Stimulated activated CD8-positive, alpha-beta memory T cell treated with anti-CD3 and anti-CD28 coated beads, Interleukin-2, amount 100 ng/mL, for 1 hour (primary cell): ENCODE data around the gene FBXO3.
"Not testable (repeated sequence)": the region's sequence is repeated elsewhere in the genome, so short reads cannot be mapped to it uniquely, and the experiment has no call there.

Experiments
- DNase-seq, 2 donors: peaks; one replicate each; pipeline ENCODE4 v3.0.0-alpha.2; 2020; ENCODE audit warnings: low read depth in 2 of 2

Gene FBXO3, protein sequence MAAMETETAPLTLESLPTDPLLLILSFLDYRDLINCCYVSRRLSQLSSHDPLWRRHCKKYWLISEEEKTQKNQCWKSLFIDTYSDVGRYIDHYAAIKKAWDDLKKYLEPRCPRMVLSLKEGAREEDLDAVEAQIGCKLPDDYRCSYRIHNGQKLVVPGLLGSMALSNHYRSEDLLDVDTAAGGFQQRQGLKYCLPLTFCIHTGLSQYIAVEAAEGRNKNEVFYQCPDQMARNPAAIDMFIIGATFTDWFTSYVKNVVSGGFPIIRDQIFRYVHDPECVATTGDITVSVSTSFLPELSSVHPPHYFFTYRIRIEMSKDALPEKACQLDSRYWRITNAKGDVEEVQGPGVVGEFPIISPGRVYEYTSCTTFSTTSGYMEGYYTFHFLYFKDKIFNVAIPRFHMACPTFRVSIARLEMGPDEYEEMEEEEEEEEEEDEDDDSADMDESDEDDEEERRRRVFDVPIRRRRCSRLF

DNA sequence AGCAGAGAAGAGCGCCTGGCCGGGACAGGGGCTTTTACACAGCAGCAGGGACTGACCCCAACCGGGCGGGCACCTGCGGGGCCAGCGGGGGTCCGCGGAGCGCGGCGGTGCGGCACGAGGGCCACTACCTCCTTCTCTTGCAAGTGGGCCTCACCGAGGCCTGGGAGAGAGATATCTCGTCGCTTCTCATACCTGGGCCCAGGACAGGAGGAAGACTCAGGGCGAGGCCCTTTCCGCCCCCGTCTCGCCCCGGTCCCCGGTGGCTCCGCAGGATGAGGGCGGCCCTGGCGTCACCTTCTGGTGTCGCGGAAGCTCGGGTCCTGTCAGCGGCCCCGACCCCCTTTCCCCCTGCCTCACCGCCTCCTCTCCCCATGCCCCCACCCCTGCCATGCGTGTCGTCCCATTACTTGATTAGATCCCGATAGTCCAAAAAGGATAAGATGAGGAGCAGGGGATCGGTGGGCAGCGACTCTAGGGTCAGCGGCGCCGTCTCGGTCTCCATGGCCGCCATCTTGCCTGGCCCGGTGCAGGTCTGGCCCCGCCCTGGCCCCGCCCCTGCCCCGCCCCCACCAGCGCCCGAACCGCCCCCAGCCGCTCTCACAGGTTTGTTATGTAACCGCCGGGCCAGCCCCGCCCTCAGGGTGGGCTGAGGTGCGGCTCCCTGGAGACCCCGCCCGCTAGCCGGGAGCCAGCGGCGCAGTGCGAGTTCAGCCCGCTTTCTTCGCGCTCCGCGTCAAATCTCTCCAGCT lies at the start of gene FBXO3:
Gene FBXO3 (minus strand): TSS at position 534 of the 749 bp plus-strand sequence. CDS start 23 bp downstream, at position 511.
- DNase-seq: peak; percentile 67 to 79

DNA sequence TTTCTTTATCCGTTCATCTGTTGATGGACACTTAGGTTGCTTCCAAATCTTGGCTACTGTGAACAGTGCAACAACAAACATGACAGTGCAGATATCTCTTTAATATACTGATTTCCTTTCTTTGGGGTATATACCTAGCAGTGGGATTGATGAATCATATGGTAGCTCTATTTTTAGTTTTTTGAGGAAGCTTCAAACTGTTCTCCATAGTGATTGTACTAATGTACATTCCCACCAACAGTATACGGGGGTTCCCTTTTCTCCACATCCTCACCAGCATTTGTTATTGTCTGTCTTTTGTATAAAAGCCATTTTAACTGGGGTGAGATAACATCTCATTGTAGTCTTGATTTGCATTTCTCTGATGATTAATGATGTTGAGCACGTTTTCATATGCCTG lies 48.7 kb upstream of the FBXO3 start:
- DNase-seq: not testable (repeated sequence)

DNA sequence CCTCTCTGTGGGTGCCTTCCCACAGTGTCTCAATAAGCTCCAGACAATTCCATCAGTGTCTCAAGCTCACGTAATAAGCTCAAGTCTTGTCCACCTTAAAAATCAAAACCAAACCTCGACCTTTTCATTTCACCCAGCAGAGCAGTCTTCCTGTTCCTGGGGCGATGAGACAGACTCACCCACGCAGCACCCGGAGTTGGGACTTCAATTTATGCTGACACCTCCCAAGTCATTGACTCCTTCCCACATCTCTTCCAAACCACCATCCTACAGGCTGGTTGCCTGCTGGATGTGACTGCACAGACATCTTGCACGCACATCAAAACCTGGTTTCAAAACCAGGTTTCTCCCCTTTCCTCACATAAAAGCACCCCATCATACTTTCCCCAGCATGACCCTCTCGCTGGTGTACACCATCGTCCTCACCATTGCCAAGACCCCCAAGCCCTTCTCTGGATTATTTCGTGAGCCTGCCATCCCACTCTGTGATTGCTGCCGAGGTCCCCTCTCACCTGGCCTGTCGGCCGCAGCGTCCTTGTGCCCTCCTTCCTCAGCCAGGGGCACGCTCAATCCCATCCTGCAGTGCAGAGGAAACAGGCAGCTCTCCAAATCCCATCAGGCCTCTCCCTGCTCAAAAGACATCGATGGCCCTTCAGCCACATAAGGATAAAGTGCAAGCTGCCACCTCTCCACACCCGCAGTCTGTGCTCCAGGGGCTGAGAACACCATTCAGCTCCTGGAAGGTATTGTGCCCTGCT lies 45.1 kb upstream of the FBXO3 start:
- DNase-seq: no peak

DNA sequence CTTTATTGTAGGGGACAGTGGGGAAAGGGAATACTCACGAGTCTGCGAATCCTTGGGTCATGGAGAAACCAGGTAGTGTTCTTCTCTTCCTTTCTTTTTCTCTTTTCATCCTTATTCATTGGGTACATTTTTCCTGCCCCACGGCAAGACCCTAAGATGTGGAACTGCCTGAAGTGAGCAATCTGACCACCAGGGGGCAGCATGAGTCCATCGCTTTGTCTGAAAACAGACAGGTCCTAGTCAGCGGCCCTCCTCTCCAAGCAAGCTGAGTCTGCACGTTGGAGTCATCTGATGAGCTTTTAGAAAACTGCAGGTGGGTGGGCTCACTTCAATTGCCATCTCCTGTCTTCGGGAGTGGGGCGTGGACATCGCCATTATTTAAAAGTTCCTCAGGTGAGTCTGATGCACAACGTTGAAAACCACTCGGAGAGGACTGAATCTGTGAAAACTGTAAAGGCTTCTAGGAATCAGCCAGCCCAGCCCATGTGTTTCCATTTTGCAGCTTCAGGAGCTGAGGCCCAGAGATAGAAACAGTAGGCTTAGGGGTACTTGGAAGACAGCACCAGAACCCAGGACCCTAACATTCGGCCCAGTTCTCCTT lies 34.0 kb upstream of the FBXO3 start:
- peak; percentile 71 to 72 for DNase-seq

- DNase-seq: no peak
Measured at GRCh38 chr11:33804471-33804870, 30.2 kb upstream of the FBXO3 start.

- no peak for DNase-seq
Measured at GRCh38 chr11:33802194-33802950, 28.1 kb upstream of the FBXO3 start.

DNA sequence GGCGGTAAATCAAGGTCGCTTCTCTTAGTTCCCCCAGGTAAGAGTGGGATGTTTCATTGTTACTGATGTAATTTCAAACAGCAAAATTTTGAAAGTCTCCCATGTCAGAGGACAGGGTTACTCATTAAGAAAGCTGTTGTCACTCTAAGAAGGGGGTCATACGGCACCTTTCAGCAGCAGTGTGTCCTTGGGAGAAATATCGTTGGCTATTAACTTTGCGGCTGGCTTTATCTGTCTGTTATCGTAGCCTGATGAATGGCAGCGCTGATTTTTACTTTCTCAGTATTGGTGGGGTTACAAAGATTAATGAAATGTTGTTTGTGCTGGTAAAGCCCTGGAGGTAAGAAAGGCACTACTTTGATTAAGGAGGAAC lies 27.5 kb upstream of the FBXO3 start:
- DNase-seq: no peak

DNA sequence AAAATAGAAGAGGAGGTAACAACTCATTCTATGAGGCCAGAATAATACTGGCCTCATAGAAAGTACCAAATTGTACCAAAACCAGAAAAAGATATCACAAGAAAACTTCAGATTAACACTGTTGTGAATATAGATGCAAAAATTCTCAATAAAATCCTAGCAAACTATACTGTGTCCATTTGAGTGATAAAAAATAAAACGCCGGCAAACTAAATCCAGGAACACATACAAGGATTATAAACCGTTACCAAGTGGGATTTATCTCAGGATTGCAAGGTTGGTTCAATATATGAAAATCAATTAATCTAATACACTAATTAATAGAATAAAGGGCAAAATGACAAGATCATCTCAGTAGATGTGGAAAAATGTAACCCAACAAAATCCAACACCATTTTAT lies 23.6 kb upstream of the FBXO3 start:
- DNase-seq: no peak

GRCh38 chr11:33790040-33790439 lies 15.7 kb upstream of the FBXO3 start:
- DNase-seq: no peak

- DNase-seq: not testable (repeated sequence)
Measured at GRCh38 chr11:33788095-33788494, 13.8 kb upstream of the FBXO3 start.

GRCh38 chr11:33787076-33787475 lies 12.8 kb upstream of the FBXO3 start:
- no peak for DNase-seq

- no peak for DNase-seq
Measured at GRCh38 chr11:33785609-33786008, 11.3 kb upstream of the FBXO3 start.

DNA sequence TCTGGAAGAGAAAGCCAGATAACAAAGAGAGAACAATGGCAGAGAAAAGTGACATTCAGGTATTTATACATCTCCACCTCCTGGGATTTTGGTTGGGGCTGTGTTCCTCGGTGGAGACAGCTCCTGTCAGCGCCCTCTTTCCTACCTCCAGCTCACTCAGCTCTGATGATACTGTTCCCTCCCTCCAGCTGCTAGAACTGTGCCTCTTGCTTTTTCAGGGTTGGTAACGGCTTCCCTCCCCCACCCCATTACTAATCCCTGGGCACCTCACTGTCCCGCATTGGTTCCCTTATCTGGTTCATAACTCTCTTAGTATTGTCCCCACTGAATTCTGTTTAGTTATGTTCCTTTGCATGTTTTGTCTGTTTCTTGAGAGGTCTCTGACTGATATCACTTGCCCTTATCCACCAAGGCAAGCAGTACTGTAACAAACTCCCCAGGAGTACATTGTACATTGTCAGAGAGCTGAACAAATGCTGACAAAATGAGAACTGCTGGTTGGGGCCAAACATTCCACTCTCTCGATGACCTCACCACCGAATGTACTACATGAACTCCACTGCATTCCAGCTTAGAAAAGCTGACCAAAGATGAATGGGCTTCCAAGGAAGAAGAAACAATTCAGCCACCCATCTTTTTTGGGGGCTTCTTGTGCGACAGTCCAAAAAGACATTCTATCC lies 5.7 kb upstream of the FBXO3 start:
- no peak for DNase-seq

- no peak for DNase-seq
Measured at GRCh38 chr11:33778675-33779074, 4.4 kb upstream of the FBXO3 start.

DNA sequence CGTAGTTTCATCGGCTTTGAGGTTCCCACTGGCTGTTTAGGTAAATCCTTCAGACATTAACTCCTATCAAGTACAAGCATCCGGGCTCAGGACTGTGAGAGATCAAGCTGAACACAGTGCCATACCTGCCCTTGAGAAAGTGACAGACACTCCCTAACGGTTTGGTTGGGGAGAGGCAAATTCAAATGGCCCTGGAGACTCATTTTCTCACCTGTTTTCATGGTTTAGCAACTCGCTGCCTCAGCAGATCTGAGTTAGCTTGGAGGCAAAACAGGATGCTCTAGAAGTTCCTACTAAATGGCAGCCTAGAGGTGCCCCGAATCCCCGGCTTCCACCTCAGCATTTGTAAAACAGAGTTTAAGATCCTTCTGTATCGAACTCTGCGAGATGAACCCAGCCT lies 3.6 kb upstream of the FBXO3 start:
- no peak for DNase-seq

DNA sequence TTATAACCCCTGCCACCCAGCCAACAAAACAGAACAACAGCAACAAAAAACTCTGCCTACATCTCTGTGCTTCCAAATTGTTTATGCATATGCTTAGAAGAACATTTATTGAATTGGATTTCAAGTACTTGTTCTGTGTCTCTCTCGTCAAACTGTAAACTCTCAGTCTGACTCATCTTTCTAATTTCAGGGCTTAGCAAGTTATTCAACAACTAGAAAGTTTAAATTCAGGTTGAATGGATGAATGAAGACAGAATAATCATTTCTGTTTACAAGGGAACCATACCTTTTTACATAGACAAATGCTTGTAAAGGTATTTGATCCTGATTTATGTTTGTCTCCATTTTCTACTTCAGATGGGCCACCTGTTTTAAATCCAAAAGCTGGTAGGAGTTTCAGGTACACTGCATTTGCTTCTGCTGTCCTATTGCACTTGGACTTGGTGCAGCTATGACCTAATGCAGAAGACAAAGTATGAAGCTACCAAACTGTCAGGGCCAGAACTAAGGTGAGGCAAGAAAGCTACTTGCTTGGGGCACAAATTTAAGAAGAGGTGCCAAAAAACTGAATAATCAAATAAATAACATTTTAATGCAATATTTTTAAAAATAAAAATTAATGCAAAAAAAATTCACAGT lies 1.6 kb upstream of the FBXO3 start:
- no peak for DNase-seq

DNA sequence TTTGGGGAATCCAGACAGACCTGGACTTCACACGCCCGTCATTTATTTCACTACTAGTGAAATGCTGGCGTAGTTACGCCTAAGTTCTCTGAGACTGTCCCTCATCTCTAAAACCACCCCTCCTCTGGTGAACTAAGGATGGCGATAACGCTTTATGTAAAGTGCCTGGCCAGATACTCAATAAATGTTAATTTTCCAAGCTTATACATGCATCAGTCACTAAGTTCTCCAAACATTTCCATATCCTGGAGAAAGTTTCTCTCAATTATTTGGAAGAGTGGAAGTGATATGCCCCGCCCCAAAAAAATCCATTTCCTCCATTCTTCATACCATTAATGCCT lies 1.1 kb upstream of the FBXO3 start:
- DNase-seq: no peak

DNA sequence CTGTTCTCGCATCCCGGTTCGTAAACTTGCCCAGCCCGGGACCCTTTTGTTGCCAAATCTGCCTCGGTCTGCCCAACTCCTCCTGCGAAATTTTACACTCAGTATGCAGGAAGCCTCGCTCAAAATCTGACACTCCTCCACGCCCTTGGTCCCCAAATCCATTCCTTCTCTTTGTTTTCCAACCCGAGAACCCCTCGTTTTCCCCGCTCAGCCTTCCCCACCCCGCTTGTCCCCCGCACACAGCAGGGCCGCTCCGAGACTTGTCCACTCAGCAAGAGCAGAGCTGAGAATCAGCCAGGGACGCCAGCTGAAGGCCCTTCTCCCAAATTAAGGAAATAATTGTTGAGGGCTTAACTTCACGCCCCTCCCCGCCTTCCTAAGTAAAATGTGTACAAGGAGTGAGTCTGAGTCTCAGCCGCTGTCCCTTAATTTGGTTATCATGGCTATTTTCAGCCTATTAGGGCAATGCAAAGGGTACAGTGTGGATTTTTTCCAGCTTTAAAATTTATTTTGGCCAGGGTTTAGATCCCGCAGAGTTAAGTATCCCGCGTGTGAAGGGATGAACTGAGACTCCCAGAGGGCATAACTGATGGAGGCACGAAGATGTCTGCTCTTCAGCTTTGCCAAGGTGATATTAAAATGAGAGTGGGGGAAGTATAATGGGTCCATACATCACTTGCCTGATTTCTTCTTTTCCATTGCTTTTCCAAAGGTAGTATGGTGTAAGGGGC lies 581 bp upstream of the FBXO3 start:
- no peak for DNase-seq

DNA sequence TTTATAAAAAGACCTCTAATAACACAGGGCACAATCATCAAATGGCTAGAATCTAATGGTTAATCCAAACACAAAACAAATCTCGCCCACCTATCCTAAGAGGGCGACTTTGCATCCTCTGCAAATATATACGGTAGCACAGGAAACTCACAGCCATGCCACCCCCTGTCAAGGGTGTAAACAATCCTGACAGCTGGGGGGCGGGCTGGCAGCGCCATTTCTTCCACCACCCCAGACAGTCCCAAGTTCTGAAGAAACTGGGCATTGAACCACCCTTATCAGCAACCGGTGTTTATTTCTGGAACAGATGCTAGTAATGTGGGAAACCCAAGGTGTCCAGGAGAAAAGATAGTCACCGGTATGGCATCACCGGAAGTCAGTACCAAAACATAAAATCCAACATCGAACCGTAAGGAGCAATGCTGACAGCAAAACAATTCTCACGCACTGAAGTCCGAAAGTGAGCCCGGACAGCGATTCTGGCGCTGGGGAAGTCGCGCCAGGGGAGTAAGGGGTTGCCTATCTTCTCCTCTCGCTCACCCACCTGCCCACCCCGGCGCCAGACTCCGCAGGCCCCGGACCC lies 825 bp downstream of the FBXO3 start:
- no peak for DNase-seq
